Hepatocyte (in vitro differentiated cells): ENCODE measurements around the gene KIRREL1. TPM values are rescaled to one million over a fixed set of nuclear protein-coding genes. Genes with fewer than 3 reads are reported as not detected.

Experiments used
- DNase-seq: peaks from one replicate; pipeline ENCODE4 v3.0.0-alpha.2; 2016; ENCODE audit warnings: low spot score
- H2AFZ ChIP-seq: fragments of 200-600 bp; sonication (generic); 2 replicates; pipeline ENCODE4 v1.6.0; 2016; ENCODE audit warnings: antibody characterized with exemption, mild to moderate bottlenecking
- H3K27ac ChIP-seq: fragments of 200-600 bp; sonication (generic); 2 replicates; pipeline ENCODE4 v1.5.1; 2016; ENCODE audit warnings: mild to moderate bottlenecking
- H3K27me3 ChIP-seq: fragments of 200-600 bp; sonication (generic); 2 replicates; pipeline ENCODE4 v1.6.1; 2016
- H3K36me3 ChIP-seq: fragments of 200-600 bp; sonication (generic); replicated peaks from 2 replicates; pipeline ENCODE4 v1.5.1; 2016; ENCODE audit warnings: low read depth; ENCODE audit not compliant: insufficient read depth
- H3K4me1 ChIP-seq: fragments of 200-600 bp; sonication (generic); 2 replicates; pipeline ENCODE4 v1.5.1; 2016; ENCODE audit warnings: mild to moderate bottlenecking, moderate library complexity; ENCODE audit not compliant: insufficient read depth
- H3K4me2 ChIP-seq: fragments of 200-600 bp; sonication (generic); 2 replicates; pipeline ENCODE4 v1.6.0; 2016
- H3K4me3 ChIP-seq: fragments of 200-600 bp; sonication (generic); 2 replicates; pipeline ENCODE4 v1.5.1; 2016; ENCODE audit warnings: mild to moderate bottlenecking
- H3K79me2 ChIP-seq: fragments of 200-600 bp; sonication (generic); 2 replicates; pipeline ENCODE4 v1.6.0; 2017; ENCODE audit warnings: mild to moderate bottlenecking
- H3K9me2 ChIP-seq: fragments of 200-600 bp; sonication (generic); replicated peaks from 2 replicates; pipeline ENCODE4 v1.6.0; 2017; ENCODE audit warnings: mild to moderate bottlenecking; ENCODE audit not compliant: insufficient read depth
- H3K9me3 ChIP-seq: fragments of 200-600 bp; sonication (generic); 2 replicates; pipeline ENCODE4 v1.5.1; 2016; ENCODE audit warnings: low read depth, mild to moderate bottlenecking
- H4K20me1 ChIP-seq: fragments of 200-600 bp; sonication (generic); 2 replicates; pipeline ENCODE4 v1.6.0; 2016; ENCODE audit warnings: mild to moderate bottlenecking; ENCODE audit not compliant: insufficient read depth, poor library complexity, severe bottlenecking
- EZH2 ChIP-seq: fragments of 200-600 bp; sonication (generic); IDR thresholded peaks from 2 replicates; pipeline ENCODE4 v1.6.1; 2016; ENCODE audit warnings: antibody characterized with exemption, mild to moderate bottlenecking, borderline replicate concordance
- WGBS: methylation state at CpG from one replicate; pipeline ENCODE4 v1.1.6; 2016; ENCODE audit warnings: low lambda C conversion rate; ENCODE audit errors: missing lambda C conversion rate; 5-methylcytosine and 5-hydroxymethylcytosine counted together
- polyA plus RNA-seq: library from polyadenylated mRNA; unstranded; fragments of >200 nt; fragmentation: Nextera tagmentation; extraction: Ambion mirVana; gene quantifications from 2 replicates; pipeline ENCODE4 v1.2.1, GENCODE V29; 2016
- total RNA-seq: library from RNA; depleted of rRNA; stranded (reverse); fragments of >200 nt; gene quantifications from 2 replicates; pipeline ENCODE4 v1.2.3, GENCODE V29; 2014
- TF ChIP-seq, protein P1 (sequence below): fragments of 200-600 bp; sonication (generic); IDR thresholded peaks from 2 replicates; pipeline ENCODE4 v1.5.1; 2016; ENCODE audit warnings: antibody characterized with exemption, mild to moderate bottlenecking; ENCODE audit not compliant: poor library complexity

KIRREL1 gene
- total and polyA plus RNA-seq, 2 experiments from 2014 or later = 20.4 to 47.1 TPM

DNA sequence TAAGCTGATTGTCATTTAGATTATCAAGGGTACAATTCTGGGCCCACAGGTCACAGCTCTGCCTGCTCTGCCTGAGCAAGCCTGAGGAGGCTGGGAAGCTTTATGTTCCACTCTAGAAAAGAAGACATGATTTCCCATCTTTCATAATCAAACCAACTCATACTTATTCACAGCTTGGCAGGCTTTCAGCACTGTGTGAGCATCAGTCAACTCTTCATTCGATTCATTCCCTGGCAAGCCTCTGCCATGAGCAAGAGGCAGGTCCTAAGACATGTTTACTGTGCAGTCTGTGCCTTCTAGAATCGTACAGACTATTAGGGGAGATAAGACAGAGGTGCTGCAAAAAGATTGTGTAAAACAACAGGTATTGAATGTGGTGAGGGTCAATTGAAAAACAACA, 24.5 kb upstream of the KIRREL1 start:
- Histone ChIP-seq H3K9me3 (no peaks in the 10 kb centered on the region), H3K4me3 (no peak overlapping the region), H3K4me1 (peaks cover 44% of the 10 kb centered on the region), H3K79me2 (no peaks in the 10 kb centered on the region), H3K36me3 (no peaks in the 10 kb centered on the region), H3K9me2 (no peaks in the 10 kb centered on the region), H3K27me3 (no peaks in the 10 kb centered on the region), H2AFZ (no peak overlapping the region), H3K4me2 (no peak overlapping the region), H3K27ac (peak overlapping the region; percentile 79), H4K20me1 (no peaks in the 10 kb centered on the region)
- 61% methylated on average over 2 of the region's 2 CpGs for WGBS
- no peak for DNase-seq
- TF ChIP-seq EZH2 = no peak
- TF ChIP-seq, protein P1, sequence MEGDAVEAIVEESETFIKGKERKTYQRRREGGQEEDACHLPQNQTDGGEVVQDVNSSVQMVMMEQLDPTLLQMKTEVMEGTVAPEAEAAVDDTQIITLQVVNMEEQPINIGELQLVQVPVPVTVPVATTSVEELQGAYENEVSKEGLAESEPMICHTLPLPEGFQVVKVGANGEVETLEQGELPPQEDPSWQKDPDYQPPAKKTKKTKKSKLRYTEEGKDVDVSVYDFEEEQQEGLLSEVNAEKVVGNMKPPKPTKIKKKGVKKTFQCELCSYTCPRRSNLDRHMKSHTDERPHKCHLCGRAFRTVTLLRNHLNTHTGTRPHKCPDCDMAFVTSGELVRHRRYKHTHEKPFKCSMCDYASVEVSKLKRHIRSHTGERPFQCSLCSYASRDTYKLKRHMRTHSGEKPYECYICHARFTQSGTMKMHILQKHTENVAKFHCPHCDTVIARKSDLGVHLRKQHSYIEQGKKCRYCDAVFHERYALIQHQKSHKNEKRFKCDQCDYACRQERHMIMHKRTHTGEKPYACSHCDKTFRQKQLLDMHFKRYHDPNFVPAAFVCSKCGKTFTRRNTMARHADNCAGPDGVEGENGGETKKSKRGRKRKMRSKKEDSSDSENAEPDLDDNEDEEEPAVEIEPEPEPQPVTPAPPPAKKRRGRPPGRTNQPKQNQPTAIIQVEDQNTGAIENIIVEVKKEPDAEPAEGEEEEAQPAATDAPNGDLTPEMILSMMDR = no peak

DNA sequence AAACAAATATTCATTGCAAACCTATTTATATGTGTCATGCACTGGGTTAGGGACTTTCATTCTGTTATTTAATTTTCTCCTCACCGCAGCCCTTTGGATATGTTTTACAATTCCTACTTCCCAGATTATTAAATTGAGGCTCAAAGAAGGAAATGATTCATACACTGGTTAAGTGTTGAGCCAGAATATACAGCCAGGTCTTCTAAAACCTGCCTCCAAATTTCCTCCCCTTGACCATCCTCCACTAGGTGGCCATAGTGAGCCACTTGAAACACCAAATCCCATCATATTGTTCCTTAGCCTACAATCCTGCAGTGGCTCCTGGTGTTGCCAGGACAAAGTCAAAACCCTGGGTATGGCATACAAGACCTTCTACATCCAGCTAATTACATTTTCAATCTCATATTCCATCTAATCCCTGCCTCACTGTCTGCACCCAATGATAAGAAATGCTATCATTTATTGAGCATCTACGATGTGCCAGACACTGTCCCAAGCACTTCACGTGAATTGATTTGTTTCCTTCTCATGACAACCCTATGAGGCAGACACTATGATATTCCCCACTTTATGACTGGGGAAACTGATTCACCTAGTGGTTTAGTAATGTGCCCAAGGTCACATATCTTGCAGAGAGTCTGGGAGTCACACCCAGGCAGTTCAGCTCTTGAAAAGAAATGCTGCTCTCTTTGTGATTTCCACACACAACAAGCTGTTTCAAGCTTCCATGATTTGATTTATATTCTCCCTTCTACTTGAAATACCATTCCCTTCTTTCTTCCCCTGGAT, 23.6 kb upstream of the KIRREL1 start:
- H3K4me3 ChIP-seq = no peak overlapping the region
- no peak overlapping the region for H3K4me2 ChIP-seq
- no peaks in the 10 kb centered on the region for H3K9me3 ChIP-seq
- H4K20me1 ChIP-seq = no peaks in the 10 kb centered on the region
- H3K79me2 ChIP-seq = no peaks in the 10 kb centered on the region
- H3K27ac ChIP-seq = peak overlapping the region; percentile 79
- H3K4me1 ChIP-seq = peaks cover 35% of the 10 kb centered on the region
- no peak for TF ChIP-seq EZH2
- TF ChIP-seq, protein P1 = peak; percentile 66
- no peaks in the 10 kb centered on the region for H3K27me3 ChIP-seq
- WGBS = 67% methylated on average over 3 of the region's 3 CpGs
- H3K36me3 ChIP-seq = no peaks in the 10 kb centered on the region
- DNase-seq = peak; percentile 68
- H2AFZ ChIP-seq = no peak overlapping the region
- H3K9me2 ChIP-seq = no peaks in the 10 kb centered on the region

DNA sequence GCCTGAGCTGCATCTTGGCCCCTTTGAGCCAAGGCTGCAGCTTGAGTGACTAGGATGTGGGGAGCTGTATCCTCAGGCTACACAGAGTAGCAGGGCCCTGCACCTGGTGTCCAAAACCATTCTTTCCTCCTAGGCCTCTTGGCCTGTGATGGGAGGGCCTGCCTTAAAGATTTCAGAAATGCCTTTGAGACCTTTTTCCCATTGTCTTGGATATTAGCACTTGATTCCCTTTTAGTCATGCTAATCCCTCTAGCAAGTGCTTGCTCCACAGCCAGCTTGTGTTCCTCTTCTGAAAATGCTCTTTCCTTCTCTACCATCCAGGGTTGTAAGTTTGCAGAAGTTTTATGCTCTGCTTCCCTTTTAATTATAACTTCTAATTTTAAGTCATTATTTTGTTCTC, 21.7 kb upstream of the KIRREL1 start:
- Histone ChIP-seq H3K27me3 (no peaks in the 10 kb centered on the region), H3K9me2 (no peaks in the 10 kb centered on the region), H2AFZ (no peak overlapping the region), H3K36me3 (no peaks in the 10 kb centered on the region), H3K79me2 (no peaks in the 10 kb centered on the region), H3K4me1 (peaks cover 20% of the 10 kb centered on the region), H3K27ac (no peak overlapping the region), H3K4me3 (no peak overlapping the region), H4K20me1 (no peaks in the 10 kb centered on the region), H3K9me3 (no peaks in the 10 kb centered on the region), H3K4me2 (no peak overlapping the region)
- no peak for DNase-seq
- no peak for TF ChIP-seq EZH2
- TF ChIP-seq, protein P1 = no peak
